ENCODE data around the gene XRRA1.

DNA sequence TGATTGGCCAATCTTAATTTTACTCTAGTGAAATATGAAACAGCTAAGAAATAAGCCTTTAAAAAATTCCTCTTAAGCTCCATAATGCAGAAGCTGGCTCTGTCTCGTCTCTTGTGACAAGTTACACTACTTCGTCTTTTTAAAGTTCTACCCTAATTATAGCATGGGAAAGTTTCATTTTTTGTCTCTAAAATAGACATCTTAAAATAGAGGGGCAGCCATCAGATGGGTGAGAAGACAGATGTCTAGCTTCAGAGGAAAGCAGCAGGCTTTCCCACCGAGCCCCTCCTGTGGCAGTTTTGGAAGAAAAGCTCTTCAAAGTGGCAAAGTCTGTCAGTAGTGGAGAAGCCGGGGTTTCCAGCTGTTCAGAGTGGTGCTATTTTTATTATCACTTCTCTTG lies 39.5 kb downstream of the XRRA1 start:
- no peak for TF ChIP-seq POLR2A (IDR thresholded peaks at IDR 0.05)
- TF ChIP-seq, protein P1, sequence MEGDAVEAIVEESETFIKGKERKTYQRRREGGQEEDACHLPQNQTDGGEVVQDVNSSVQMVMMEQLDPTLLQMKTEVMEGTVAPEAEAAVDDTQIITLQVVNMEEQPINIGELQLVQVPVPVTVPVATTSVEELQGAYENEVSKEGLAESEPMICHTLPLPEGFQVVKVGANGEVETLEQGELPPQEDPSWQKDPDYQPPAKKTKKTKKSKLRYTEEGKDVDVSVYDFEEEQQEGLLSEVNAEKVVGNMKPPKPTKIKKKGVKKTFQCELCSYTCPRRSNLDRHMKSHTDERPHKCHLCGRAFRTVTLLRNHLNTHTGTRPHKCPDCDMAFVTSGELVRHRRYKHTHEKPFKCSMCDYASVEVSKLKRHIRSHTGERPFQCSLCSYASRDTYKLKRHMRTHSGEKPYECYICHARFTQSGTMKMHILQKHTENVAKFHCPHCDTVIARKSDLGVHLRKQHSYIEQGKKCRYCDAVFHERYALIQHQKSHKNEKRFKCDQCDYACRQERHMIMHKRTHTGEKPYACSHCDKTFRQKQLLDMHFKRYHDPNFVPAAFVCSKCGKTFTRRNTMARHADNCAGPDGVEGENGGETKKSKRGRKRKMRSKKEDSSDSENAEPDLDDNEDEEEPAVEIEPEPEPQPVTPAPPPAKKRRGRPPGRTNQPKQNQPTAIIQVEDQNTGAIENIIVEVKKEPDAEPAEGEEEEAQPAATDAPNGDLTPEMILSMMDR (IDR thresholded peaks at IDR 0.05) = no peak

All from uterus (tissue), 2 donors.